GM21526 (cell line): ENCODE data around the gene PPARA.
A peak's percentile ranks its signal among the peaks of the same experiment; 100 is the strongest.

Source experiments
- ATAC-seq: cut with Tn5 transposase; IDR thresholded peaks from one replicate; pipeline ENCODE4 v1.9.1; 2021; ENCODE audit warnings: moderate library complexity; ENCODE audit not compliant: unreplicated experiment, low FRiP score

The PPARA gene

GRCh38 chr22:46150034-46150654 is at the start of gene PPARA:
Gene PPARA, plus strand, starts transcription at chr22:46150526. Its CDS starts 47,858 bp downstream, at chr22:46198384.
- peak; percentile 59 for ATAC-seq

DNA sequence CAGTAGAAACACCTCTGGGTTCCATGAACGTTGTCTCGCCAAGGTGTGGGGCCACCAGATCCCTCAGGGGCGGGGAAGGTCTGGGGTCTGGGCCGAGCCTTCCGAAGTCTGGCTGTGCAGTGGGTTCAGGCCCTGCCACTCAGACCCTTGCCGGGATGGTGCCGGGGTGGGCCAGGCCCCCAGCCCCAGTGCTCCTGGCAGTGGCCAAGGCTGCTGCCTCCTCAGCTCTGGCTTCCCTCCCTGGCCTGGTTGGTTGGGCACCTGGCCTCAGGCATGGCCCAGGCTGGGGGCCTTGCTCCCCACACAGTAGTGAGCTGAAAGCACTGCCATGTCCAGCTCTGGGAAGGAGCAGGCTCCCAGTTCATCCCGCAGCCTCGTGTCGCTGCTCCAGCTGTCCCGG is 48.2 kb upstream of the PPARA start:
- ATAC-seq = no peak

GRCh38 chr22:46102752-46103151 is 47.6 kb upstream of the PPARA start:
- no peak for ATAC-seq

GRCh38 chr22:46103181-46103580 is 47.1 kb upstream of the PPARA start:
- ATAC-seq = no peak

- ATAC-seq = no peak
Observed at GRCh38 chr22:46103664-46104063, 46.7 kb upstream of the PPARA start.

DNA sequence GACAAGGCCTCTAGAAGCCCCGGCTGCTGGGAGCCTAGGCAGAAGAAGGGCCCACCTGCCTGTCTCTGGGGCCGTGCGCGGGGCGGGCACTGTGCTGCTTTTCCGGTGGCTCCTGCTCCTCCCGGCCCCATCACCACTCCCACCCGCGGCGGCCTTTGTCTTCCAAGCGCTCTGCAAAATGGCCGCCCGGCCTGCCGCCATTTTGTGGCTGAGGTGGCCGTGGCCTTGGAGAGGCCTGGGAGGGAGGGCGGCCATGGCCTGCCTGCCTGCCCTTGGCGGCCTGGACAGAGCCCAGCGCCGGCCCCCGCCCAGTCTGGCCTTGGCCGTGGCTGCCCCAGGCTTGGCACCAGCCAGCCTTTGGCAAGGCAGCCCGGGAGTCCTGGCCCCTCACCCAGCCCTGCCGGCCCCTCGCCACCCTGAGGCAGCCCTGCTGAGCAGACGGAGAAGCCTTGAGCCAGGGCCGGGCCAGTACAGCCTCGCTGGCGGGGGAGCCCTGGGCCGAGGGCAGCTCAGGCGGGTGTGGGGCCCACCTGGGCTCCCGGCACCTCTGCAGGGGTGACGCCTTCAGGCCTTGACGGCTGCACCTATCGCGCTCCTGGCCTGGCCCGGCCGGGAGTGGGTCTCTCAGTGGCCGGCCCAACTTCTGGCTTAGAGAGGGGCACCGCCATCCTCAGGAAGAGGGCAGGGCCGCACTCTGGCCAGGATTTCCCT is 46.0 kb upstream of the PPARA start:
- no peak for ATAC-seq

- no peak for ATAC-seq
Observed at GRCh38 chr22:46104881-46105493, 45.3 kb upstream of the PPARA start.

- ATAC-seq = no peak
Observed at GRCh38 chr22:46105494-46106278, 44.6 kb upstream of the PPARA start.

DNA sequence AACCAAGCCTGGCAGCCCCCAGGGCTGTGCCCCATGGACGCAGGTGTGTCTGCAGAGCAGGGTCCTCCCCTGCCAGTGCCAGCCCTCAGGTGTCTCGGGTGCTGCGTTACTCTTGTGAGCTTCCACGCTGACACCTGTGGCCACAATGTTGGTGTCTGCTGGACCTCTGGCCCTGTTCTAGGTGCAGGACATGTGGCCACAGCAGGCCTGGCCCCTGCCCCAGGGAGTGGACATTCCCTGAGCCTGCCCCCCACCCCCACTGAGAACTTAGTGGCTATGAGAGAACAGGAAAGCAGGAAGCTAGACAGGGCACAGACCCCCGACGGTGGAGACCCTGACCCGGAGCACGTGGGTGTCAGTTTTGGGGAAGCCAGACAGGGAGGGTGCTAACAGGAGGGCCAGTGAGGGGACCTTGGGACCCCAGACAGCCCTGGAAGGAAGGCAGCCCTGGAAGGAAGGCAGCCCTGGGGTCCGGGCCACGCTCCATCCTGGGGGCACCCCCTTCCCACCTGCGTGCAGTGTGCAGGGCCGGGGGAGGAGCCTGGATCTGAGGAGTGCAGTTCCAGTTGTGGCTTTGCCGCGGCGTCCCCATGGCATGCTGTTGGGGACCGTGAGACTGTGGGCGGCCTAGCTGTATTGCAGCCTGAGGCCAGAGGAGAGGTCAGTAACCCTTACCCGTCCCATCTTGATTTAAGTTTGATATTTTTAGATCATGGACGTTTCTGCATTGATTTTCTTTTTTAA is 43.9 kb upstream of the PPARA start:
- no peak for ATAC-seq

- no peak for ATAC-seq
Observed at GRCh38 chr22:46107089-46107664, 43.1 kb upstream of the PPARA start.

DNA sequence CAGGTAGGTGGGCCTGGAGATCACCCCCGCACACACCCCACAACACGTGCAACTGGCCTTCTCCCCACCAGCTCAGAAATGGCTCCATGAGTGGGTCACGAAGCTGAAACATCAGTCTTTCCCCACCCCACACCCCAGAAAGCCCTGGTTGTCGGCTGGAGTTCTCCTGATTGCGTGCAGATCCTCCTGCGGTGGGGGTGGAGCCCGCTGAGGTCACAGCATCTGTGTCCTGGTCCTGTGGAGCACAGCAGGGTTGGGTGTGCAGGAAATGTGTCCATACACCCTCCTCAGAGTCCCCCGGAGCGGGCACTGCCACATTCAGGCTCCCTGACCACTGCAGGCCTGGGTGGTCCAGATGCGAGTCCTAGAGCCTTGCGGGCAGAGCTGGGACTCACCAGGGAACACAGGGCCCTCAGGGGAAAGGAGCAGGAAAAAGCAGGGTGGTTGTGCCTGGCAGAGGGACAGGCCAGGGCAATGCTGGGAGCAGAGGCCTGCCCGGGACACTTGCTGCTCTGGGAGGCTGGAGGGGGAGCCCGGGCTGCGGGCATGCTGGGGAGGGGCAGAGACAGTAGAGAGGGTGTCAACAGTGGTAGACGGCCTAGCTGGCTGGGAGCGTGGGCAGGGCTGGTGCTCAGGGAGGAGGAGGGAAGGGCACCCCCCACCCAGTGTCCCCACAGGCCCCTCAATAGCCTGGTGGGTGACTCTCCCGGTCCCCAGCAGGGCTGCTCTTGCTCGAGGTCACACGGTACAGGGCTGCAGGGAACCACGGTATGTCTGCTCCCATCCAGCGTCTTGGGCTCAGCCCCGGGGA is 42.4 kb upstream of the PPARA start:
- no peak for ATAC-seq

DNA sequence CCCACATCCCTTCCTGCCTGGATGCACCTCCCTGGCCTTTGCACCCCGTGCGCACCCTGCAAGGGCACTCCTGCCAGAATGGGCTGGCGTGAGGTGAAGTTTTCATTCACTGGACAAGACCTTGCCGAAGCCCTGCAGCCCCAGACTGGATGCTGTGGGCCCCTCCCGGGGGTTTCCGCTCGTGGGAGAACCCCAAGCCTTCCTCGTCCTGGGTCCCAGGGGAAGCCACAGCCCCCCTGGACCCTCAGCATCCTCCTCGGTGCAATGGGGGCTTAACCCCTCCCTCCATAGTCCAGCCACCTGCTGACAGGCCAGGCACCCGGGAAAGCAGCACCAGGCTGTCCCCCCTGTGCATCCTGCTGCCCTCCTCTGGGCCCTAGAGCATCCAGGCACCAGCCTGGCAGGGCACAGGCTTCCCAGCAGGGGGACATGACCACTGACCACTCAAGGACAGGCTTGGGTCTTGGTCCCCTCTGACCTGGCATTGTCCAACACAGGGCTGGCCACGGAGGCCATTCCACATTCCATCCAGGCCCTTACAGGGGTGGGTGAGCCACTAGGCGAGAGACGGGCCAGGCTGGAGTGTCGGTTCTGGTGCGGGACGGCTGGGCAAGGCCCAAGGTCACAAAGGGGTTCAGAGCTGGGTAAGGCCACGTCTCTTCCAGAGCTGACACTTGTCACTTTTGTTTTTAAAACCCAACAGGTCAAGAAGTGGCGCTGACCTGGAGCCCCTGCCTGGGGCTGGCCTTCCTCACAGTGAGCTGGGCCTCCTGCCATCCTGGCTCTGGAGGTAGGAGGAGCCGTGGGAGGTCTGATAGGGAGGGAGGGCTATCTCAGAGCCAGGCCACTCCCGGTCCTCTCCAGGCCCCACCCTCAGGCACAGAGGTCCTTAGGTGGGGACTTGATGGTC is 41.5 kb upstream of the PPARA start:
- ATAC-seq = no peak

DNA sequence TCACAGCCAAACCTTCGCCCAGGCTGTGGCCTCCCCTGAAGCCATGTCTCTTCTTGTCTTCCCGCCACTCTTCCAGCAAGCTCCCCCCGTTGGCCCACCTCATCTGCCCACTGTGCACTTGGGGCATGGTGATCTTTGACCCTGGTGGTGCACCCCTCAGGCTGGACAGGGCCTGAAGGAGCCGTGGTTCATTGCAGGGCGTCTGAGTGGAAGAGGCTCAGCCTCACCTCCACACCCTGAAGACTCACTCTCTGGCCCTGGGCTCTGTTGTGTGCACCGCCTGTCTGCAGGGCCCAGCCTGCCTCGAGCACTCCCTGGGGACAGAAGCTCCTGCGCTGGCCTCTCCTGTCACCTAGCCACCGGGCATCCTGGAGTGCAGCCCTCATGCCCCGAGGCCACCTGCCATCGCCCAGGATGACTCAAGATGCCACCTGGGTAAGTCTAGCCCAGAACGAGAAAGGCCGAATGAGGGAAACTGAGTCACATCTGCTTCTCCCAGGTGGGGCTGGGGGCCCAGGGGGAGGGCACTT is 40.8 kb upstream of the PPARA start:
- no peak for ATAC-seq

DNA sequence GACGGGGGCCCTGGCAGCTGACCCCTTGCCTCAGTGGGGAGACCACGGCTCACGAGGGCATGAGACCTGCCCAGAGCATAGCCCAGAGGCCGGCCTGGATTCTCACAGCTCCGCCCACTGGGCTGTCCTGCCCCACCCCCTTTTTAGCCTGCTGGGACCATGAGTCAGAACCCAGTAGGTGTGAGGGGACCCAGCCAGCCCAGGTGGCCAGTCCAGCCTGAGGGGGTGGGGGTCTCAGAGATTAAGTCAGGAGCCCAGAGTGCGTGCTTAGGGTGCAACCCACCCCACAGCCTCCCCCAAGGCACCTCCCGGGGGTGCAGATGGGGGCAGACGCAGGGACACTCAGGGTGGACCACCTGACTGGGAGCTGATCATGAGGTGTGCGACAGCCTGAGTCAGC is 40.1 kb upstream of the PPARA start:
- ATAC-seq = no peak

DNA sequence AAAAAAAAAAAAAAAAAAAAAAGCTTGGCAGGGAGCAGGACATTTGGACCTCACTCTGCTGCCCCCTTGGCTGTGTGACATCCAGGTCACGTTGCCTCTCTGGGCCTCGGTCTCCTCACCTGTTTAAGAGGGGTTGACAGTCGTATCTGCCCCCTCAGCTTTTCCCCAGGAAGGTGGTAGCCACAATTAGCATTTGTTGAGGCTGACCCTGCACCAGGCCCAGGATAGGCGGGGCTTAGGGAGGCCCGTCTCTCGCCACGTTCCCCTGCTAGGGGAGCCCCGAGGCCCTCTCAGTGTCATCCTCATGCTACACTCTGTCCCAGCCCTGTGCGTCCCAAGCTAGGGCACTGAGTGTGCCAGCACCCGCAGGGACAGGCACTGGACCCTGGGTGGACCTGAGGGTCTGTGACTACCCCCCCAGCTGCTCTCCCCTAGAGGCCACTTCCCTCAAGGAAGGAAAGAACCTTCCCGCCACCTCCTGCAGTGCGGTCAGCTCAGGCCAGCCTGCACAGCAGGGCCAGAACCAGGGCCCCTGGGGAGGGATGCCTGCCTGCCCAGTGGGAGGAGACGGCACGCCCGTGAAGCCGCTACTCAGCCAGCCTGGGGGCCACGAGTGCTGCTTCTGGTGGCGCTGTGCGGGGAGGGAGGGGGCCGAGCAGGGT is 38.5 kb upstream of the PPARA start:
- no peak for ATAC-seq

- ATAC-seq = no peak
Observed at GRCh38 chr22:46112405-46112804, 37.9 kb upstream of the PPARA start.

GRCh38 chr22:46113110-46113909 is 37.0 kb upstream of the PPARA start:
- ATAC-seq = no peak
